Mucosa of rectum (tissue), 2 donors: Measurements from ENCODE around the gene HIGD1C.

ENCODE experiments used
- H3K27ac ChIP-seq, 2 donors: one replicate each; pipeline ENCODE4 v1.7.0; 2013; ENCODE audit warnings: inconsistent platforms in 2 of 2, low read depth in 2 of 2, low read length in 2 of 2
- H3K27me3 ChIP-seq, 2 donors: one replicate each; pipeline ENCODE4 v1.7.0; 2013; ENCODE audit warnings: low read length in 2 of 2; ENCODE audit not compliant: control insufficient read depth in 2 of 2, insufficient read depth in 2 of 2
- H3K36me3 ChIP-seq, 2 donors: one replicate each; pipeline ENCODE4 v1.7.0; 2013; ENCODE audit warnings: low read length in 2 of 2; ENCODE audit not compliant: control insufficient read depth in 2 of 2, insufficient read depth in 2 of 2
- H3K4me1 ChIP-seq, 2 donors: one replicate each; pipeline ENCODE4 v1.7.0; 2013; ENCODE audit warnings: low read length in 2 of 2, mild to moderate bottlenecking in 1 of 2; ENCODE audit not compliant: control insufficient read depth in 2 of 2, insufficient read depth in 2 of 2
- H3K4me3 ChIP-seq, 2 donors: one replicate each; pipeline ENCODE4 v1.7.0; 2013; ENCODE audit warnings: low read length in 2 of 2
- H3K9ac ChIP-seq, 2 donors: one replicate each; pipeline ENCODE4 v1.7.0; 2013; ENCODE audit warnings: low read length in 2 of 2, low read depth in 1 of 2, mild to moderate bottlenecking in 1 of 2
- H3K9me3 ChIP-seq, 2 donors: one replicate each; pipeline ENCODE4 v1.7.0; 2013; ENCODE audit warnings: low read length in 2 of 2; ENCODE audit not compliant: control insufficient read depth in 2 of 2
- donor health status: healthy.
- donor health status: Normal muscosa, but diverticular disease.

HIGD1C gene

GRCh38 chr12:50981319-50982239, 29.2 kb downstream of the HIGD1C start:
- no peaks in the 10 kb centered on the region for H3K36me3 ChIP-seq
- peak overlapping the region in 1 of 2 donors; percentile 37 for H3K9ac ChIP-seq
- peaks cover 7 to 14% of the 10 kb centered on the region in 2 donors for H3K4me1 ChIP-seq
- no peaks in the 10 kb centered on the region for H3K27me3 ChIP-seq
- peak overlapping the region; percentile 19 to 50 for H3K27ac ChIP-seq
- H3K4me3 ChIP-seq = peak overlapping the region in 1 of 2 donors; percentile 5
- H3K9me3 ChIP-seq = no peaks in the 10 kb centered on the region

- Histone ChIP-seq H3K27ac (peak overlapping the region; percentile 5 to 45), H3K36me3 (peaks cover 10% of the 10 kb centered on the region in 2 donors), H3K4me1 (peaks cover 10 to 17% of the 10 kb centered on the region in 2 donors), H3K9me3 (no peaks in the 10 kb centered on the region), H3K9ac (no peak overlapping the region), H3K27me3 (no peaks in the 10 kb centered on the region), H3K4me3 (no peak overlapping the region)
Measured at GRCh38 chr12:50984586-50985298, 32.4 kb downstream of the HIGD1C start.

DNA sequence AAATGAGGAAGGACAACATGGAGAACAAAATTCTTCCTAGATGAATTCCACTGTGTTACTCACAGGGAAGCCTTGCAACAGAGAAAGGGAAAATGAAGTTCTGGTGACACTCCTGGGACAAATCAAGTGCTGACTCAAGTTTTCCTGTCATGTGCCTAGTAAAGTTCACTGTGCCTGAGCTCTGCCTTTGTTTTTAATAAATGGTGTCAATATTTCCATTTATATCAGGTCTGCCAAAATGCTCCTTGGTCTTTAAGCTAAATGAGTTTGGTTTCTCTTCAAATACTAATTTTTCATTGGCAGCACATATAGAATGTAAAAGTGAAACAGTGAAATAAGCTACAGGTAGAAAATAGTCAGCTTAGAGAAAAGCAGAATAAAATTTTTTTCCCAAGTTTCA, 33.0 kb downstream of the HIGD1C start:
- H3K27ac ChIP-seq = peak overlapping the region; percentile 5 to 45
- peaks cover 11 to 13% of the 10 kb centered on the region in 2 donors for H3K36me3 ChIP-seq
- no peaks in the 10 kb centered on the region for H3K27me3 ChIP-seq
- no peak overlapping the region for H3K4me3 ChIP-seq
- no peaks in the 10 kb centered on the region for H3K9me3 ChIP-seq
- H3K9ac ChIP-seq = no peak overlapping the region
- peaks cover 9 to 15% of the 10 kb centered on the region in 2 donors for H3K4me1 ChIP-seq

- Histone ChIP-seq H3K27ac (peak overlapping the region; percentile 43 to 45), H3K9me3 (no peaks in the 10 kb centered on the region), H3K4me1 (peaks cover 3 to 8% of the 10 kb centered on the region in 2 donors), H3K27me3 (no peaks in the 10 kb centered on the region), H3K9ac (peak overlapping the region in 1 of 2 donors; percentile 26), H3K36me3 (peaks cover 26 to 31% of the 10 kb centered on the region in 2 donors), H3K4me3 (peak overlapping the region; percentile 14 to 35)
Measured at GRCh38 chr12:50986966-50987737, 34.8 kb downstream of the HIGD1C start.

DNA sequence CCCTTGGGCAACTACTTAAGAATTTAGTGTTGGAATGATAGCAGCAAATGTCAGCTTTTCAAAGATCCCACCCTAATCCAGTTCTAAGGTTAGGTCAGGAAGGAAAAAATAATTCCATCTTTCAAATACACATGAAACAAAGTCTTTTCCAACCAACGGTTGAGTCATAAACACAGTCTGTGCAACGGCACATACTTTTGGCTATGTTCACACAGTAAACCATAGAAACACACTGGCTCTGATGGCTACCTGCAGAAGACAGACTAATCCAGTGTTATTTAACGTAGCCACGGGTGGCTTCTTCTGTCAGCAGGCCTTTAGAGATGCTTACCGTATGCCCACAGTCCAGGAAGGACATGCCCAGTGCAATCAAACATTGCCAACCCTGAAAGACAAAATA, 35.7 kb downstream of the HIGD1C start:
- H3K36me3 ChIP-seq = peaks cover 26 to 40% of the 10 kb centered on the region in 2 donors
- no peak overlapping the region for H3K4me3 ChIP-seq
- no peaks in the 10 kb centered on the region for H3K27me3 ChIP-seq
- no peak overlapping the region for H3K27ac ChIP-seq
- H3K9me3 ChIP-seq = no peaks in the 10 kb centered on the region
- no peak overlapping the region for H3K9ac ChIP-seq
- peaks cover 3 to 8% of the 10 kb centered on the region in 2 donors for H3K4me1 ChIP-seq

DNA sequence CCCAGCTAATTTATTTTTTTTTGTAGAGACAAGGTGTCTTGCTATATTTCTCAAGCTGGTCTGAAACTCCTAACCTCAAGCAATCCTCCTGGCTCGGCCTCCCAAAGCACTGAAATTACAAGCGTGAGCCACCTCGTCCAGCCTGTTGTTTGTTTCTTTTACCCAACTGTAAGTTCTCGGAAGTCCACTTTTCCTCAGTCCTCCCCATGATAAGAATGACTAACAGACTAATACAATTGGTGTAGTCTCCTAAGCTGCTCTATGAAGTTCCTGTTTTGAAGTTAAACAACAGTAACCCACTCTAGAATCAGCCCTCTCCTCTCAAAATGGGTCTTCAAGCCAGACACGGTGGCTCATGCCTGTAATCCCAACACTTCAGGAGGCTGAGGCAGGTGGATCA, 36.5 kb downstream of the HIGD1C start:
- Histone ChIP-seq H3K4me1 (peaks cover 3 to 8% of the 10 kb centered on the region in 2 donors), H3K4me3 (no peak overlapping the region), H3K27ac (no peak overlapping the region), H3K9ac (no peak overlapping the region), H3K27me3 (no peaks in the 10 kb centered on the region), H3K36me3 (peaks cover 26 to 42% of the 10 kb centered on the region in 2 donors), H3K9me3 (no peaks in the 10 kb centered on the region)

- Histone ChIP-seq H3K4me1 (peaks cover 3 to 5% of the 10 kb centered on the region in 2 donors), H3K9me3 (no peaks in the 10 kb centered on the region), H3K27me3 (no peaks in the 10 kb centered on the region), H3K36me3 (peaks cover 33 to 52% of the 10 kb centered on the region in 2 donors), H3K9ac (no peak overlapping the region), H3K4me3 (no peak overlapping the region), H3K27ac (no peak overlapping the region)
Measured at GRCh38 chr12:50990147-50990727, 37.9 kb downstream of the HIGD1C start.

GRCh38 chr12:50990791-50991190, 38.4 kb downstream of the HIGD1C start:
- Histone ChIP-seq H3K4me1 (peaks cover 3 to 5% of the 10 kb centered on the region in 2 donors), H3K4me3 (no peak overlapping the region), H3K9ac (no peak overlapping the region), H3K27ac (no peak overlapping the region), H3K27me3 (no peaks in the 10 kb centered on the region), H3K36me3 (peaks cover 39 to 57% of the 10 kb centered on the region in 2 donors), H3K9me3 (no peaks in the 10 kb centered on the region)

DNA sequence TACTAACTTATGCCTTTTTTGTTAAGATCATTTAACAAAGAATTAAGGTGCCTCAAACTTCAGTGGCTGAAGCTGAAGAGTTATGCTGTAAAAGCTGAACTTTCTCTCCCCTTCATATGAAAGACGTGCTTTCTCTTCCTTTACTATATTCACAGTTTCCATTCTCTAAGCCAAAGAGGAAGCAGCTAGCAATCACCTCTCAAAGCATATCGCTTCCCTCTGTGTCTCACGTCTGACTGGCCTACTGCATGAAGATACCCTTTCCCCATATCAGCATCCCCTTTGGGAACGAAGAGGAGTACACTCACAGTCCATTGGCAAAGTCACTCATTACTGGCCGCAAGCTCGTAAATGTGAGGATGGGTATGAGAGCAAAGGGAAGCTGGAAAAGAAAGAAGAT, 38.9 kb downstream of the HIGD1C start:
- no peak overlapping the region for H3K27ac ChIP-seq
- H3K9ac ChIP-seq = no peak overlapping the region
- no peaks in the 10 kb centered on the region for H3K9me3 ChIP-seq
- peaks cover 42 to 61% of the 10 kb centered on the region in 2 donors for H3K36me3 ChIP-seq
- no peak overlapping the region for H3K4me3 ChIP-seq
- H3K27me3 ChIP-seq = no peaks in the 10 kb centered on the region
- H3K4me1 ChIP-seq = peaks cover 3 to 5% of the 10 kb centered on the region in 2 donors
